Body of pancreas (tissue), 4 donors: ENCODE results near the gene SLC6A11. TPM values are rescaled to one million over a fixed set of nuclear protein-coding genes. Genes with fewer than 3 reads are reported as not detected.

Experiments used
- ATAC-seq: fragments of 150-250 bp; one replicate; pipeline ENCODE4 v1.9.1; 2016
- DNase-seq, 4 donors: peaks; one replicate each; pipeline ENCODE4 v3.0.0-alpha.2; 2019
- H3K27ac ChIP-seq, 4 donors: fragments of 200-600 bp; sonication (generic); 1 replicate in 3 of 4; 2 replicates in 1 of 4; pipeline versions ENCODE4 v1.5.1 to v1.6.1; 2016 to 2019; ENCODE audit warnings: mild to moderate bottlenecking in 1 of 4, mixed read lengths in 1 of 4, moderate library complexity in 1 of 4
- H3K27me3 ChIP-seq, 2 donors: fragments of 200-600 bp; sonication (generic); one replicate each; pipeline ENCODE4 v1.6.0; 2016; ENCODE audit warnings: mild to moderate bottlenecking in 1 of 2
- H3K36me3 ChIP-seq, 2 donors: fragments of 200-600 bp; sonication (generic); replicated peaks in 1 of 2; 2 replicates each; pipeline ENCODE4 v1.5.1; 2016; ENCODE audit warnings: low read depth in 2 of 2; ENCODE audit not compliant: insufficient read depth in 1 of 2
- H3K4me1 ChIP-seq: fragments of 200-600 bp; sonication (generic); one replicate; pipeline ENCODE4 v1.6.0; 2016
- H3K4me3 ChIP-seq, 2 donors: fragments of 200-600 bp; sonication (generic); 1 replicate in 1 of 2; 2 replicates in 1 of 2; pipeline ENCODE4 v1.5.1; 2016 to 2019
- H3K9me3 ChIP-seq, 3 donors: fragments of 200-600 bp; sonication (generic); 1 replicate in 2 of 3; 2 replicates in 1 of 3; pipeline ENCODE4 v1.5.1; 2016
- POLR2A ChIP-seq, 3 donors: fragments of 450-650 bp; IDR thresholded peaks; one replicate each; pipeline ENCODE4 v1.6.1; 2016; ENCODE audit warnings: antibody characterized with exemption in 3 of 3, mild to moderate bottlenecking in 2 of 3
- WGBS, 2 donors: methylation state at CpG; one replicate each; pipeline ENCODE4 v1.1.5; 2017; 5-methylcytosine and 5-hydroxymethylcytosine counted together
- intact Hi-C: fragments of 100-400 bp; cut with DNase I; formaldehyde crosslinking; loops from one replicate; pipeline ENCODE4 v1.15.1; 2023
- total RNA-seq, 2 donors: library from RNA; depleted of rRNA; stranded (reverse); fragments of >200 nt; gene quantifications; one replicate each; pipeline ENCODE4 v1.1.0, GENCODE V29; 2016
- TF ChIP-seq, protein P1 (sequence below), 7 experiments: fragments of 450-650 bp in 4 of 7; fragments of 200-600 bp in 3 of 7; sonication (generic) in 3 of 7; IDR thresholded peaks; one replicate each; pipeline ENCODE4 v1.5.1; 2016 to 2019; ENCODE audit warnings: antibody characterized with exemption in 7 of 7

The SLC6A11 gene
- total RNA-seq, 2 donors from 2014 or later: 0.52 TPM; not detected in 1

GRCh38 chr3:10775259-10775658, 40.8 kb upstream of the SLC6A11 start:
- no peaks in the 10 kb centered on the region for H3K4me1 ChIP-seq
- ATAC-seq: no peak

DNA sequence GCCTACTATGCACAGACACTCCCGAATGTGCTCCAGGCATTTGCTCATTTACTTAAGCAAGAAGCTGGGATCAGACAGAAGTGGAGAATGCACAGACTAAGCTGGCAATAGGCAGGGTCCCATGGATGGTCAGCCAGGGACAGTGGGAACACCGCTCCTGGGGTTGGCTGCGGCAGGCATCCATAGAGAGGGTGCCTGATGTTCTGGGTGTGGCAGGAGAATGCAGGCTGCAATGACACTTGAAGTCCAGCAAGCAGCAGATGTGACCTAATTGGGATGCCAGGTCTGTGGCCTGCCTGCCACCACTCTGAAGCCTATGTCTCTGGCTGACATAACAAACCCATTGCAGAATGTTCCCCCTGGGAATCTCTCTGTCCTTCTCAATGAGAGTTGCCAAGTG, 40.2 kb upstream of the SLC6A11 start:
- Histone ChIP-seq H3K27ac (no peak overlapping the region), H3K27me3 (no peaks in the 10 kb centered on the region), H3K9me3 (no peaks in the 10 kb centered on the region), H3K4me3 (no peak overlapping the region), H3K4me1 (no peaks in the 10 kb centered on the region), H3K36me3 (no peaks in the 10 kb centered on the region)
- TF ChIP-seq, protein P1, sequence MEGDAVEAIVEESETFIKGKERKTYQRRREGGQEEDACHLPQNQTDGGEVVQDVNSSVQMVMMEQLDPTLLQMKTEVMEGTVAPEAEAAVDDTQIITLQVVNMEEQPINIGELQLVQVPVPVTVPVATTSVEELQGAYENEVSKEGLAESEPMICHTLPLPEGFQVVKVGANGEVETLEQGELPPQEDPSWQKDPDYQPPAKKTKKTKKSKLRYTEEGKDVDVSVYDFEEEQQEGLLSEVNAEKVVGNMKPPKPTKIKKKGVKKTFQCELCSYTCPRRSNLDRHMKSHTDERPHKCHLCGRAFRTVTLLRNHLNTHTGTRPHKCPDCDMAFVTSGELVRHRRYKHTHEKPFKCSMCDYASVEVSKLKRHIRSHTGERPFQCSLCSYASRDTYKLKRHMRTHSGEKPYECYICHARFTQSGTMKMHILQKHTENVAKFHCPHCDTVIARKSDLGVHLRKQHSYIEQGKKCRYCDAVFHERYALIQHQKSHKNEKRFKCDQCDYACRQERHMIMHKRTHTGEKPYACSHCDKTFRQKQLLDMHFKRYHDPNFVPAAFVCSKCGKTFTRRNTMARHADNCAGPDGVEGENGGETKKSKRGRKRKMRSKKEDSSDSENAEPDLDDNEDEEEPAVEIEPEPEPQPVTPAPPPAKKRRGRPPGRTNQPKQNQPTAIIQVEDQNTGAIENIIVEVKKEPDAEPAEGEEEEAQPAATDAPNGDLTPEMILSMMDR (IDR thresholded peaks at IDR 0.05): no peak
- no peak for TF ChIP-seq POLR2A (IDR thresholded peaks at IDR 0.05)
- 75 to 80% methylated on average over 3 of the region's 3 CpGs for WGBS, 2 donors
- DNase-seq (no peak), ATAC-seq (no peak)
- intact Hi-C loops: no loop called here

More at GRCh38 chr3:10775259-10775658, 40.8 kb upstream of the SLC6A11 start:
- DNase-seq: no peak
- H3K4me3 ChIP-seq: no peak overlapping the region
- no peaks in the 10 kb centered on the region for H3K9me3 ChIP-seq
- intact Hi-C loops: no loop called here
- TF ChIP-seq, protein P1 (IDR thresholded peaks at IDR 0.05): no peak
- TF ChIP-seq POLR2A (IDR thresholded peaks at IDR 0.05): no peak
- no peaks in the 10 kb centered on the region for H3K36me3 ChIP-seq
- H3K27ac ChIP-seq: no peak overlapping the region
- H3K27me3 ChIP-seq: no peaks in the 10 kb centered on the region
- 47 to 50% methylated on average over 8 of the region's 8 CpGs for WGBS, 2 donors

DNA sequence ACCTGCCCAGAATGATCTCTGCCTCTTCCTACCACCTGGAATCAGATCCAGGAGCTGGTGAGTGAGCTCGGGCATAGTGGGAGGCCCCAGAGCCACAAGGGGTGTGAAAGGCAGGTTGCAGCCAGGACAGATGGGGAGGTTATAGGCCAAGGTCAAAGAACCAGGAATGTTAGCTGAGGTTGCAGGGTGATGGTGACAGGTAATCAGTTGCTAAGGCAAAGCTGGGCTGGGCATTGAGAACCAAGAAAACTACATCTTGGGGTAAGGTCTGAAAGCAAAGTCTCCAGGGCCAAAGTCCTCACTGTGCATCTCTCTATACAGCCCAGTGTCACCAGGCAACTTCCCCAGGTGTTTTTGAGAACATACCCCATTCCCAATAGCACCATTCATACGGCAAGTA, 38.4 kb upstream of the SLC6A11 start:
- WGBS, 2 donors: 63% methylated on average over 2 of the region's 2 CpGs
- intact Hi-C loops: no loop called here
- no peak overlapping the region for H3K27ac ChIP-seq
- no peaks in the 10 kb centered on the region for H3K36me3 ChIP-seq
- H3K4me1 ChIP-seq: no peaks in the 10 kb centered on the region
- TF ChIP-seq, protein P1 (IDR thresholded peaks at IDR 0.05): no peak
- TF ChIP-seq POLR2A (IDR thresholded peaks at IDR 0.05): no peak
- DNase-seq (no peak), ATAC-seq (no peak)
- H3K27me3 ChIP-seq: no peaks in the 10 kb centered on the region
- no peaks in the 10 kb centered on the region for H3K9me3 ChIP-seq
- H3K4me3 ChIP-seq: no peak overlapping the region

DNA sequence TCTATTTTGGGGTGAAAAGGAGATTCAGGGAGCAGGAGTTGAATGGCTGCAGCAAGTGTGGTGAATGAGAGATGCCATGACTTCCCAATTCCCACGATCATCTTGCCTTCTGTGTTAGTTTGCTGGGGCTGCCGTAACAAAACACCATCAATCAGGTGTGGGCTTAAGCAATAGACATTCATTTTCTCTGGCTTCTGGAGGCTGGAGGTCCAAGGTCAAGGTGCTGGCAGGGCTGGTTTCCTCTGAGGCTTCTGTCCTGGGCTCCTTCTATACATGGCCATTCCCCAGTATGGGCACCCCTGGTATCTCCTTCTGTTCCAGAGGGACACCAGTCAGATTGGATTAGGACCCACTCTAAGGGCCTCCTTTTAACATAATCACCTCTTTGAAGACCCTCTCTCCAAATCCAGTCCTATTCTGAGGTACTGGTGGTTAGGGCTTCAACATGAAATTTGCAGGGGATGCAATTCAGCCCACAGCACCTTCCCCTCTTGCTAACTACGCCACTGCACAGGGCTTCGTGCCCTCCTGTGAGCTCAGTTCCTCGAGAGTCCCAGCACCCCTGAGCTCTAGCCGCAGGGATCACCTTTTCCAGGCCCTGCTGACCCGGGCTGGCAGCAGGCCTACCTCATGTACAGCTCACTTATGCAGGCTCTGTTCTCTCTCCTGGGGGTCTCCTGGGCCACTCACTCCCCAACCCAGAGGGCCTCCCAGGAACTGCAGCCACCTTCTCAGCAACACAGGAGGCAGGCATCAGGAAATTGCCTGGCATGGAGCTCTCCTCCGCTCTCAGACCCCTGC, 37.3 kb upstream of the SLC6A11 start:
- H3K4me1 ChIP-seq: no peaks in the 10 kb centered on the region
- DNase-seq: no peak
- intact Hi-C loops: no loop called here
- H3K36me3 ChIP-seq: no peaks in the 10 kb centered on the region
- no peak overlapping the region for H3K27ac ChIP-seq
- TF ChIP-seq, protein P1 (IDR thresholded peaks at IDR 0.05): no peak
- TF ChIP-seq POLR2A (IDR thresholded peaks at IDR 0.05): no peak
- WGBS, 2 donors: 76 to 83% methylated on average over 8 of the region's 8 CpGs
- no peaks in the 10 kb centered on the region for H3K9me3 ChIP-seq
- H3K27me3 ChIP-seq: no peaks in the 10 kb centered on the region
- no peak overlapping the region for H3K4me3 ChIP-seq
- ATAC-seq: no peak

- ATAC-seq (no peak), DNase-seq (no peak)
- H3K27ac ChIP-seq: no peak overlapping the region
- TF ChIP-seq, protein P1 (IDR thresholded peaks at IDR 0.05): no peak
- no peak for TF ChIP-seq POLR2A (IDR thresholded peaks at IDR 0.05)
- 44 to 50% methylated on average over 8 of the region's 8 CpGs for WGBS, 2 donors
- no peaks in the 10 kb centered on the region for H3K27me3 ChIP-seq
- no peaks in the 10 kb centered on the region for H3K4me1 ChIP-seq
- H3K36me3 ChIP-seq: no peaks in the 10 kb centered on the region
- intact Hi-C loops: no loop called here
- H3K9me3 ChIP-seq: no peaks in the 10 kb centered on the region
- H3K4me3 ChIP-seq: no peak overlapping the region
These were observed 36.7 kb upstream of the SLC6A11 start for GRCh38 chr3:10779293-10779805.
